Left lobe of liver (tissue), 2 donors: ENCODE measurements around the gene GFI1B. TPM values are rescaled to one million over a fixed set of nuclear protein-coding genes. Genes with fewer than 3 reads are reported as not detected.
"Not testable (repeated sequence)": the region's sequence is repeated elsewhere in the genome, so short reads cannot be mapped to it uniquely, and the experiment has no call there.

Experiments used
- ATAC-seq: fragments of 200-7000 bp; cut with Tn5 transposase; one replicate; pipeline ENCODE4 v1.9.1; 2020; ENCODE audit warnings: mild to moderate bottlenecking, moderate library complexity
- DNase-seq: peaks from one replicate; pipeline ENCODE4 v3.0.0-alpha.2; 2020; ENCODE audit warnings: low spot score
- total RNA-seq: library from RNA; stranded (reverse); gene quantifications from one replicate; pipeline ENCODE4 v1.2.1, GENCODE V29; 2021
- donor health status: DM: no; HTN: no; CAD: no; lungs with moderate emphysema.
- donor health status: DM: no; HTN: yes; CAD: no.

GFI1B gene
- total RNA-seq, 1 donor from 2014 or later: 0.15 TPM

GRCh38 chr9:133008406-133008805 lies 29.9 kb downstream of the GFI1B start:
- DNase-seq (no peak), ATAC-seq (no peak)

GRCh38 chr9:133008824-133009223 lies 30.3 kb downstream of the GFI1B start:
- ATAC-seq (no peak), DNase-seq (no peak)

- DNase-seq (no peak), ATAC-seq (no peak)
Observed at GRCh38 chr9:133009906-133010582, 31.6 kb downstream of the GFI1B start.

DNA sequence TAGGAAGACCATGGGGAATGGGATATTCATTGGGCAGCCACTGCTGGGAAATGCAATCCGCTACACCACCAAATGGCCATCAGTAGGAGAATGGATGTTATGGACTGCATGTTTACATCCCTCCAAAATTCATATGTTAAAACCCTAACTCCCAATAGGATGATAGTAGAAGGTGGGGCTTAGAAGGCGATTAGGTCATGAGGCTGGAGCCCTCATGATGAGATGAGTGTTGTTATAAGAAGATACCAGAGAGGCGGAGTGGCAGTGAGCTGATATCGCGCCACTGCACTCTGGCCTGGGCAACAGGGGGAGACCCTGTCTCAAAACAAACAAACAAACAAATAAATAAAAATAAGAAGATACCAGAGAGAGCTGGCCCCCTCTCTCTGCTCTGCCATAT lies 36.2 kb downstream of the GFI1B start:
- ATAC-seq: no peak

DNA sequence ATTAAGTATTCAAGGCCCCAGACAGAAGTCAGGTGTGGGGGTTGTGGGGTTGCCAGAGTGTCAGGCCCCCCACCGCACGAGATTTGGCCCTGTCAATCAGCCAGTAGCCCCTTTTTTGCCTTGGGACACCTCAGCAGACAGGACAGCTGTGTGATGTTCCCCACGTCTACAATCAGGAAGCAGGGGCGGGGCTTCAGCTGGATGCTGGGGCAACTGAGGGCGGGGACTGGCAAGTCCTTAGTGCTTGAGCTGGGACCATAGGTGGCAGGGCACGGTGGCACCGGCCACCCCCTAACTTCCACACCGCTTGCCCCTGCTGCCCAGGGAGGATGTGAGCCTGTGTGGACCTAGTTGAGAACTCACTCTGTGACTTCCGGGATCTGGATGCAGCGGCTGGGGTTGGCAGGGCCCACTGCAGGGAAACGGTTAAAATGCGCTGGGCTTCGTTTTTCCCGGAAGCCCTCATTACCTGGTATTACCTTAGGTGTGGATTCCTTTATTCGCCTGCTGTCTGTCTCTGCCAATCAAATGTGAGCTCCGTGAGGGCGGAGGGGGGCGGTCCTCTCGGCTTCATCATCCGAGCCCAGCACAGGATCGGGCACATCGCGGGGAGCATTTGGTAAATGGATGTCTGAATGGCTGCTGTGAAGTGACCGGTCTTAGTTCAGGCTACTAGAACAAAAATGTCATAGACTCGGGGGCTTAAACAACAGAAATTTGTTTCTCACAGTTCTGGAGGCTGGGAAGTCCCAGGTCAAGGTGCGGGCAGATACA lies 44.8 kb downstream of the GFI1B start:
- ATAC-seq (no peak), DNase-seq (no peak)

More for the DNA sequence above, 36.2 kb downstream of the GFI1B start:
- DNase-seq: no peak

DNA sequence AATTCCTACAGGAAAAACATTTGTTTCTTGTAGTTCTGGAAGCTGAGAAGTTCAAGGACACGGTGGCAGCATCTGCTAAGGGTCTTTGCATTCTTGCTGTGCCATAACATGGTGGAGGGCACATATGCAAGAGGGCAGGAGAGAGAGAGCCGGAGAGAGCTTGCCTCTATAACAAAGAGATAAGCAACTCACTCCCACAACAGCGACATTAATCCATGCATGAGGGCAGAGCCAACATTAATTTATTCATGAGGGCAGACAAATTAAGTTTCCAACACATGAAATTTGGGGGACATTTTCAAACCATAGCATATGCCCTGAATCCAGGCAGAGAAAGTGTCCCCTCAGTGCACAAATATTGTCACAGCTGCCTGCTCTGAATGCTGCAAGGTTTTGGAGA lies 47.9 kb downstream of the GFI1B start:
- no peak for DNase-seq
- no peak for ATAC-seq

DNA sequence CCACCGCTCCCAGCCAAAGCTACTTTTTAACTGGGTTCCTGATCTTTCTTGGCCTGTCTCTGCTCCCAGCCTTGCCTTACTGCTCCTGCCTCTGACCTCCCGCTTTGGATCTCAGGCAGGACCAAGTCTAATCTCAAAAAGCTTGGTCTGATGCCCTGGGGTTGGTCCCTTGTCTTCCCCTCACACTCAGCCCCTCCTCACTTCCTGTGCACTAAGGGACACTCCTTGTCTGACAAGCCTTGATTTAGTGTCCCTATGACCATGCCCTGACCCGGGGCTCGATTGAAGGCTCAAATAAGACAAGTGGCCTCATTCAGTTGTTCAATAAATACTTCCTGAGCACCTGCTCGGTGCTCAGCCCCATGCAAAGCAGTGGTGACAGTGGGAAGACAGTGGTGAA lies 48.6 kb downstream of the GFI1B start:
- DNase-seq: no peak
- no peak for ATAC-seq

GRCh38 chr9:133028221-133028620 lies 49.7 kb downstream of the GFI1B start:
- DNase-seq: no peak

DNA sequence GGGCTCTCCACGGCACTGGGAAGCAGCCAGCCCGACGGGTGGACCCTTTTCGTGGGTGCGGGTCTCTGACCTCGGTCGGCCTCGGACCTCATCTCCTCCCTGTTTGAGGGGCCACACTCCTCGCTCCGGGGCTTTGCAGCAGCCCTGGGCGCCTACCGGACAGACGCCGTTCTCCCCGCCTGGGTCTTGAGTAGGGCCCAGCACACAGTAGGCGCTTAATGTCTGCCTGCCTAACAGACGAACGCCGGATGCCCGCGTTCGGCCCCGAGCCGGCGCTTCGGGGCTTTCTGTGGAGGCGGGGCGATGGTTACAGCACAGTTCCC lies 51.5 kb downstream of the GFI1B start:
- peak; percentile 5 for ATAC-seq
- no peak for DNase-seq

More at GRCh38 chr9:133028221-133028620, 49.7 kb downstream of the GFI1B start:
- no peak for ATAC-seq

DNA sequence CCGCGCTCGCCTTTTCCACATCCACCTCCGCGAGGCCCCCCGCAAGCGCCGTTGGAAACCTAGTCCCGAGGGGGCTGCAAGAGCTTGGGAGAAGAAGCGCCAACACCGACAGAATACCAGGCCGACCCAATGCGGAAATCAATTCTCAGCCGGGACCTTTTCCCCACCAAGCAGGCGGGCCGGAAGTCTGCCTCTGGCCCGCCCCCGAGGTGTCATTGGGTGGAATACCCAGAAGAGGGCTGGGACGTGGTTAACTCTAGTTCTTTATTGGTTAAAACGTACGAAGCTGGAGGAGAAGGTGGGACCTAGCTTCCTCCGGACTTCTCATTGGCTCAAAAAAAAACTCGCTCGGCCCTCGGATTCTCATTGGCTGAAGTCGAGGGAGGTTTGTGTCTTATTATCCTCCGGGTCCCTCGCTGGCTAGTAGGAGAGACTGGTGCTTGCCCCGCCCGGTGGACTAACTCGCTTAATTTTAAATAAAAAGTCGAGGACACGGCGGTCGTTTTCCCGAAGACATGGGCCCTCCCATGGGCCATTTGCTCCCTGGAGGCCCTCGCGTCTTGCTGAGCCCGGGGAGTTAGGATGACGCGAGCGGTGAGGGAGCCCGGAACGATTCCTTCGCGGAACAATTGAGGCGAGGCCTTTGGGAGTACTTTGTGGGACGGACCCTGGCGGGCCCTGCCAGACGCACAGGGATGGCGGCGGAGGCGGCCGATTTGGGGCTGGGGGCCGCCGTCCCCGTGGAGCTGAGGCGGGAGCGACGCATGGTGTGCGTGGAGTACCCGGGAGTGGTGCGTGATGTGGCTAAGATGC lies 52.0 kb downstream of the GFI1B start, which contains the start of gene GTF3C5:
TSS of gene GTF3C5 (plus strand) at position 681 of the 813 bp plus-strand sequence. CDS start at position 696, 15 bp downstream.
- peak; percentile 97 for ATAC-seq
- peak; percentile 93 for DNase-seq

DNA sequence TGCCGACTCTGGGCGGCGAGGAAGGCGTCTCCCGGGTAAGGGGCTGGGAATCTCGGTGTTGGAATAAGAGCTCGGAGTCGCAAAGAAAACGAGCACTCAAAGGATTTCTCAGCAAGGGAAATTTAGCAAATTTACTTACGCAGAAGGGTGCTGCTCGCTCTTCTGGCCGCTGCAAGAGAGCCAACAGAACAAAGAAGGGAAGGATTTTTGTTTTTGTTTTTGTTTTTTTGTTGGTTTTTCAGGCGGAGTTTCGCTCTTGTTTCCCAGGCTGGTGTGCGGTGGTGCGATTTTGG lies 52.6 kb downstream of the GFI1B start:
- ATAC-seq (no peak), DNase-seq (no peak)

GRCh38 chr9:133031496-133031911 lies 53.0 kb downstream of the GFI1B start:
- no peak for ATAC-seq

GRCh38 chr9:133032171-133032570 lies 53.7 kb downstream of the GFI1B start:
- ATAC-seq: no peak
- DNase-seq: no peak

More at GRCh38 chr9:133031496-133031911, 53.0 kb downstream of the GFI1B start:
- no peak for DNase-seq

DNA sequence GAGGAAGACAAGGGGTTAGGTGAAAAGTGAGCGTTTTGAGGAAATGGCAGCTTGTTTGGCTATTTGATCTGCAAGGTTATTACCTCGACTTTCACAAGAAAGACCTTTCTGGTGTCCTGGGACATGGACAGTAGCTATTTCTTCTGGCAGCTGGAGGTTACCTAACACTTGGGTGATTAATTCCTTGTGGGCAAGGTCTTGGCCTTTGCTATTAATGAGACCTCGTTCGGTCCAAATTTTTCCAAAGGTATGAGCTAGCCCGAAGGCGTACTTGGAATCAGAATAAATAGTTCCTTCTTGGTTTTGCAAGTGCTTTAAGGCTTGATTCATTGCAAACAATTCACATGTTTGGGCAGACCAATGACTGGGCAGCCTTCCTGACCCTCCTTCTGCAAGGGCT lies 57.2 kb downstream of the GFI1B start:
- ATAC-seq (no peak), DNase-seq (no peak)

DNA sequence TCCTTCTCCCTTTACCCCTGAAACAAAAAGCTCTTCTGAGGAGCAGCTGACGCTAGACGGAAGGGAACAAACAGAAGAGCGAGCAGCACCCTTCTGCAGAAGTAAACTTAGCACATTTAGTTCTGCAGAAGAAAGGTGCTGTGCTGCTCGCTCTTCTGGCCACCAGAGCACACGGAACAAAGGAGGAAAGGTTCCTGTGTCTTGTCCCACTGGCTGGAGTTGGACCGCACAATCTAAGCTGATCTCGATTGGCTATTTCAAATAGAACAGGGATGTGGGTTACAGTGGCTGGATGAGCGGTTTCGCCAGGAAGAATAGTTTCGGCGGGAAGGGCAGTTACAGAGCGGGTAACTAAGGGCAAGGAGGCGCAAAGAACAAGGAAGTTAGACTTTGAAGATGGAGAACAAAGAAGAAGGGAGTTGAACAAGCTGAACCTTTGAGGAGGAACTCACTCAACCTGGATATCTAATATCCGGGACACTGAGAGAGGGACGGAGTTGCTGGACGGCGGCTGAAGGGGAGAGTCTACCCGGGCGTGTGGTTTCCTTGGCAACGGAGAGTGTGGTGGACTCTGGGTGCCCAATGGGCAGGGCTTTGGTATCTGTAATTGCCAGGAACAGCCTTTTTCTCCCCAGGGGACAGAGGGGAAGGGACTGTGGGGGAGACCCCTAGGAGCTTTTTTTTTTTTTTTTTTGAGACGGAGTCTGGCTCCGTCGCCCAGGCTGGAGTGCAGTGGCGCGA lies 59.5 kb downstream of the GFI1B start:
- no peak for ATAC-seq
- no peak for DNase-seq

- ATAC-seq, DNase-seq: not testable (repeated sequence)
Observed at GRCh38 chr9:133040892-133041479, 62.5 kb downstream of the GFI1B start.
